IgD-negative memory B cell (primary cell): ENCODE measurements around the gene FRY. TPM values are rescaled to one million over a fixed set of nuclear protein-coding genes. Genes with fewer than 3 reads are reported as not detected.

Source experiments
- H3K27ac Mint-ChIP-seq, 3 donors: one replicate each; pipeline ENCODE4 v1.8.0; 2020 to 2022; ENCODE audit warnings: mild to moderate bottlenecking in 3 of 3, mixed read lengths in 3 of 3, moderate library complexity in 1 of 3
- H3K27me3 Mint-ChIP-seq: one replicate; pipeline ENCODE4 v1.8.0; 2021; ENCODE audit warnings: mixed read lengths
- H3K36me3 Mint-ChIP-seq: one replicate; pipeline ENCODE4 v1.8.0; 2020; ENCODE audit warnings: mild to moderate bottlenecking, mixed read lengths
- H3K4me1 Mint-ChIP-seq, 3 donors: one replicate each; pipeline ENCODE4 v1.8.0; 2020 to 2022; ENCODE audit warnings: mixed read lengths in 3 of 3, mild to moderate bottlenecking in 1 of 3
- H3K4me3 Mint-ChIP-seq, 4 donors: one replicate each; pipeline ENCODE4 v1.8.0; 2020 to 2022; ENCODE audit warnings: mild to moderate bottlenecking in 4 of 4, mixed read lengths in 4 of 4, moderate library complexity in 3 of 4
- H3K9me3 Mint-ChIP-seq, 3 donors: one replicate each; pipeline ENCODE4 v1.8.0; 2020 to 2021; ENCODE audit warnings: mixed read lengths in 3 of 3, mild to moderate bottlenecking in 1 of 3
- polyA plus RNA-seq: library from polyadenylated mRNA; unstranded; fragments of 300-500 nt; fragmentation: Illumina TruSeq; gene quantifications from one replicate; pipeline ENCODE4 v1.2.3, GENCODE V29; 2021

Gene FRY
- polyA plus RNA-seq, 1 donor from 2014 or later = 1.2 TPM

GRCh38 chr13:32281096-32281495 is 249.5 kb downstream of the FRY start:
- Mint-ChIP-seq H3K9me3 (no peaks in the 10 kb centered on the region), H3K27me3 (no peaks in the 10 kb centered on the region), H3K27ac (no peak overlapping the region), H3K4me3 (no peak overlapping the region), H3K4me1 (no peaks in the 10 kb centered on the region), H3K36me3 (peaks cover 3% of the 10 kb centered on the region)

- Mint-ChIP-seq H3K4me1 (no peaks in the 10 kb centered on the region), H3K27ac (peak overlapping the region in 1 of 3 donors; percentile 53), H3K9me3 (no peaks in the 10 kb centered on the region), H3K4me3 (no peak overlapping the region), H3K36me3 (peaks cover 2% of the 10 kb centered on the region), H3K27me3 (no peaks in the 10 kb centered on the region)
Measured at GRCh38 chr13:32282096-32282711, 250.6 kb downstream of the FRY start.

GRCh38 chr13:32284927-32285632 is 253.5 kb downstream of the FRY start:
- H3K27ac Mint-ChIP-seq = no peak overlapping the region
- H3K9me3 Mint-ChIP-seq = no peaks in the 10 kb centered on the region
- H3K36me3 Mint-ChIP-seq = peaks cover 2% of the 10 kb centered on the region
- no peaks in the 10 kb centered on the region for H3K27me3 Mint-ChIP-seq
- no peak overlapping the region for H3K4me3 Mint-ChIP-seq
- H3K4me1 Mint-ChIP-seq = no peaks in the 10 kb centered on the region

GRCh38 chr13:32285633-32285965 is 254.0 kb downstream of the FRY start:
- H3K9me3 Mint-ChIP-seq = no peaks in the 10 kb centered on the region

GRCh38 chr13:32297206-32297605 is 265.6 kb downstream of the FRY start:
- H3K27me3 Mint-ChIP-seq = peaks cover 2% of the 10 kb centered on the region
- H3K36me3 Mint-ChIP-seq = no peaks in the 10 kb centered on the region
- no peak overlapping the region for H3K27ac Mint-ChIP-seq

More at GRCh38 chr13:32285633-32285965, 254.0 kb downstream of the FRY start:
- H3K4me1 Mint-ChIP-seq = no peaks in the 10 kb centered on the region
- no peaks in the 10 kb centered on the region for H3K27me3 Mint-ChIP-seq
- peaks cover 2% of the 10 kb centered on the region for H3K36me3 Mint-ChIP-seq
- H3K27ac Mint-ChIP-seq = no peak overlapping the region
- H3K4me3 Mint-ChIP-seq = no peak overlapping the region

GRCh38 chr13:32298695-32299094 is 267.1 kb downstream of the FRY start:
- peaks cover 0 to 2% (median 0%) of the 10 kb centered on the region in 3 donors for H3K9me3 Mint-ChIP-seq
- H3K4me1 Mint-ChIP-seq = peaks cover 0 to 2% (median 0%) of the 10 kb centered on the region in 3 donors
- H3K27ac Mint-ChIP-seq = no peak overlapping the region
- H3K4me3 Mint-ChIP-seq = no peak overlapping the region
- H3K27me3 Mint-ChIP-seq = peaks cover 2% of the 10 kb centered on the region
- H3K36me3 Mint-ChIP-seq = no peaks in the 10 kb centered on the region

More at GRCh38 chr13:32297206-32297605, 265.6 kb downstream of the FRY start:
- Mint-ChIP-seq H3K4me3 (no peak overlapping the region), H3K9me3 (peaks cover 0 to 2% (median 0%) of the 10 kb centered on the region in 3 donors), H3K4me1 (peaks cover 0 to 2% (median 0%) of the 10 kb centered on the region in 3 donors)

- H3K36me3 Mint-ChIP-seq = no peaks in the 10 kb centered on the region
- H3K9me3 Mint-ChIP-seq = peaks cover 0 to 2% (median 0%) of the 10 kb centered on the region in 3 donors
- H3K27me3 Mint-ChIP-seq = peaks cover 2% of the 10 kb centered on the region
- H3K4me3 Mint-ChIP-seq = no peak overlapping the region
- peaks cover 0 to 2% (median 0%) of the 10 kb centered on the region in 3 donors for H3K4me1 Mint-ChIP-seq
- H3K27ac Mint-ChIP-seq = no peak overlapping the region
Measured at GRCh38 chr13:32299893-32300292, 268.3 kb downstream of the FRY start.

GRCh38 chr13:32300406-32300805 is 268.8 kb downstream of the FRY start:
- peaks cover 0 to 2% (median 0%) of the 10 kb centered on the region in 3 donors for H3K4me1 Mint-ChIP-seq
- peaks cover 0 to 2% (median 0%) of the 10 kb centered on the region in 3 donors for H3K9me3 Mint-ChIP-seq
- no peak overlapping the region for H3K4me3 Mint-ChIP-seq
- no peak overlapping the region for H3K27ac Mint-ChIP-seq
- H3K27me3 Mint-ChIP-seq = peaks cover 2% of the 10 kb centered on the region
- no peaks in the 10 kb centered on the region for H3K36me3 Mint-ChIP-seq

- peaks cover 0 to 2% (median 0%) of the 10 kb centered on the region in 3 donors for H3K9me3 Mint-ChIP-seq
- H3K36me3 Mint-ChIP-seq = no peaks in the 10 kb centered on the region
- H3K27ac Mint-ChIP-seq = no peak overlapping the region
- peaks cover 2% of the 10 kb centered on the region for H3K27me3 Mint-ChIP-seq
- no peak overlapping the region for H3K4me3 Mint-ChIP-seq
- peaks cover 0 to 2% (median 0%) of the 10 kb centered on the region in 3 donors for H3K4me1 Mint-ChIP-seq
Measured at GRCh38 chr13:32300920-32301319, 269.3 kb downstream of the FRY start.

GRCh38 chr13:32302461-32302860 is 270.9 kb downstream of the FRY start:
- peaks cover 6% of the 10 kb centered on the region for H3K27me3 Mint-ChIP-seq
- H3K27ac Mint-ChIP-seq = no peak overlapping the region
- H3K4me1 Mint-ChIP-seq = peaks cover 0 to 2% (median 0%) of the 10 kb centered on the region in 3 donors
- H3K9me3 Mint-ChIP-seq = peaks cover 0 to 2% (median 0%) of the 10 kb centered on the region in 3 donors
- H3K4me3 Mint-ChIP-seq = no peak overlapping the region
- H3K36me3 Mint-ChIP-seq = peaks cover 2% of the 10 kb centered on the region

- Mint-ChIP-seq H3K9me3 (no peaks in the 10 kb centered on the region), H3K4me3 (no peak overlapping the region), H3K27ac (no peak overlapping the region), H3K4me1 (peaks cover 4 to 11% (median 5%) of the 10 kb centered on the region in 3 donors), H3K36me3 (peaks cover 2% of the 10 kb centered on the region), H3K27me3 (peaks cover 6% of the 10 kb centered on the region)
Measured at GRCh38 chr13:32305646-32306045, 274.1 kb downstream of the FRY start.

GRCh38 chr13:32309312-32310133 is 277.9 kb downstream of the FRY start:
- Mint-ChIP-seq H3K27ac (peak overlapping the region in 1 of 3 donors; percentile 61), H3K36me3 (peaks cover 2% of the 10 kb centered on the region), H3K27me3 (peaks cover 6% of the 10 kb centered on the region), H3K4me3 (peak overlapping the region in 2 of 4 donors; percentile 57 to 63), H3K9me3 (no peaks in the 10 kb centered on the region), H3K4me1 (peaks cover 5 to 14% (median 5%) of the 10 kb centered on the region in 3 donors)

- Mint-ChIP-seq H3K4me3 (peak overlapping the region in 2 of 4 donors; percentile 57 to 63), H3K9me3 (no peaks in the 10 kb centered on the region), H3K27ac (peak overlapping the region in 1 of 3 donors; percentile 61), H3K27me3 (peaks cover 6% of the 10 kb centered on the region), H3K36me3 (peaks cover 2% of the 10 kb centered on the region), H3K4me1 (peaks cover 5 to 16% (median 10%) of the 10 kb centered on the region in 3 donors)
Measured at GRCh38 chr13:32310134-32310706, 278.6 kb downstream of the FRY start.

GRCh38 chr13:32311188-32311897 is 279.8 kb downstream of the FRY start:
- Mint-ChIP-seq H3K27me3 (peaks cover 4% of the 10 kb centered on the region), H3K9me3 (no peaks in the 10 kb centered on the region), H3K4me1 (peaks cover 5 to 16% (median 13%) of the 10 kb centered on the region in 3 donors), H3K27ac (peak overlapping the region in 2 of 3 donors; percentile 61 to 87), H3K36me3 (no peaks in the 10 kb centered on the region), H3K4me3 (peak overlapping the region in 1 of 4 donors; percentile 57)
